Heart right ventricle (tissue), 16 donors: Measurements from ENCODE around the gene HOXA3. TPM values are rescaled to one million over a fixed set of nuclear protein-coding genes. Genes with fewer than 3 reads are reported as not detected.

Source experiments
- ATAC-seq, 8 donors: fragments of 200-7000 bp; cut with Tn5 transposase; one replicate each; pipeline ENCODE4 v1.9.1; 2020; ENCODE audit warnings: mild to moderate bottlenecking in 8 of 8, moderate library complexity in 8 of 8, moderate number of reproducible peaks in 1 of 8
- DNase-seq, 2 donors: peaks; one replicate each; pipeline ENCODE4 v3.0.0-alpha.2; 2020
- H3K27ac ChIP-seq, 10 donors: fragments of 200-600 bp; sonication (generic) in 2 of 10; one replicate each; pipeline versions ENCODE4 v1.5.0 to v1.8.0; 2020 to 2022; ENCODE audit warnings: mild to moderate bottlenecking in 3 of 10
- H3K27me3 ChIP-seq, 7 donors: fragments of 200-600 bp; one replicate each; pipeline ENCODE4 v1.8.0; 2021 to 2022; ENCODE audit warnings: mild to moderate bottlenecking in 2 of 7
- H3K36me3 ChIP-seq, 9 donors: fragments of 200-600 bp; sonication (generic) in 1 of 9; one replicate each; pipeline versions ENCODE4 v1.5.0 to v1.8.0; 2020 to 2022; ENCODE audit warnings: mild to moderate bottlenecking in 2 of 9
- H3K4me1 ChIP-seq, 9 donors: fragments of 200-600 bp; sonication (generic) in 1 of 9; one replicate each; pipeline versions ENCODE4 v1.5.0 to v1.8.0; 2020 to 2022; ENCODE audit warnings: mild to moderate bottlenecking in 4 of 9
- H3K4me3 ChIP-seq, 10 donors: fragments of 200-600 bp; sonication (generic) in 2 of 10; one replicate each; pipeline versions ENCODE4 v1.5.0 to v1.8.0; 2020 to 2022; ENCODE audit warnings: mild to moderate bottlenecking in 7 of 10, moderate library complexity in 2 of 10
- H3K9me3 ChIP-seq, 11 donors: fragments of 200-600 bp in 10 of 11; sonication (generic) in 2 of 11; one replicate each; pipeline versions ENCODE4 v1.5.0 to v1.8.0; 2013 to 2022; ENCODE audit warnings: mild to moderate bottlenecking in 2 of 11, control low read depth in 1 of 11, moderate library complexity in 1 of 11
- CTCF ChIP-seq, 9 donors: fragments of 200-600 bp; sonication (generic) in 2 of 9; IDR thresholded peaks; one replicate each; pipeline versions ENCODE4 v1.5.0 to v1.8.0; 2021 to 2022; ENCODE audit warnings: antibody characterized with exemption in 9 of 9, mild to moderate bottlenecking in 5 of 9, moderate library complexity in 1 of 9
- WGBS, 2 donors: extraction: QIAGEN DNeasy Blood & Tissue Kit; methylation state at CpG; one replicate each; pipeline ENCODE4 v1.1.7; 2013; ENCODE audit warnings: inconsistent platforms in 1 of 2; 5-methylcytosine and 5-hydroxymethylcytosine counted together
- intact Hi-C, 10 donors: fragments of 100-400 bp; cut with DNase I; formaldehyde crosslinking; loops; one replicate each; pipeline versions ENCODE4 v1.11.1 to v1.14.2; 2022
- polyA plus RNA-seq, 2 donors: library from polyadenylated mRNA; stranded (reverse); fragments of 200-250 nt; gene quantifications; one replicate each; pipeline ENCODE4 v1.2.3, GENCODE V29; 2013
- total RNA-seq, 10 donors: library from RNA; stranded (reverse); fragmentation: NEBNext Ultra II Directional in 3 of 10; extraction: Animal tissue kit (Norgen Biotek cat#: 25700) in 3 of 10; gene quantifications; one replicate each; pipeline versions ENCODE4 v1.2.1 to v1.2.4, GENCODE V29; 2021 to 2023
- donor health status: Arrhythmogenic right ventricular cardiomyopathy.
- donor health status: ischemic (EF 13 %, LVEDD 7.1; RV severe dilation, severe dysfunction).
- donor health status: healthy with polysubstance abuse.
- donor health status: DM: no; HTN: yes; CAD: no.
- donor health status: DM: no; HTN: no; CAD: no.
- donor health status: ischemic (EF 25% LVEDD 6.9; RV normal size, moderate dysfunction).
- donor health status: ischemic (EF 25% LVEDD 5.7; RV mildly dilated, moderate dysfunction).
- donor health status: healthy.
- donor health status: DM: yes; HTN: yes; CAD: no.
- donor health status: Ischemic cardiomyopathy.
- donor health status: ischemic (EF 35%, LVEDD 5.7; RV mildly dilated, moderate dysfunction).
- donor health status: nonischemic (EF 11% LVEDD 7.7; RV severe dilation, severe dysfunction).
- donor health status: DM: yes; HTN: yes; CAD: no.
- donor health status: PGD.
- donor health status: ischemic (EF 29% LVEDD 5.4; RV normal size, mild dysfunction).
- donor health status: nonischemic (EF 23%, LVEDD 6.1; RV moderate dilation, normal function).

HOXA3 gene
- total and polyA plus RNA-seq, 12 donors = 0.11 to 1.5 (median 0.24) TPM; not detected in 2

DNA sequence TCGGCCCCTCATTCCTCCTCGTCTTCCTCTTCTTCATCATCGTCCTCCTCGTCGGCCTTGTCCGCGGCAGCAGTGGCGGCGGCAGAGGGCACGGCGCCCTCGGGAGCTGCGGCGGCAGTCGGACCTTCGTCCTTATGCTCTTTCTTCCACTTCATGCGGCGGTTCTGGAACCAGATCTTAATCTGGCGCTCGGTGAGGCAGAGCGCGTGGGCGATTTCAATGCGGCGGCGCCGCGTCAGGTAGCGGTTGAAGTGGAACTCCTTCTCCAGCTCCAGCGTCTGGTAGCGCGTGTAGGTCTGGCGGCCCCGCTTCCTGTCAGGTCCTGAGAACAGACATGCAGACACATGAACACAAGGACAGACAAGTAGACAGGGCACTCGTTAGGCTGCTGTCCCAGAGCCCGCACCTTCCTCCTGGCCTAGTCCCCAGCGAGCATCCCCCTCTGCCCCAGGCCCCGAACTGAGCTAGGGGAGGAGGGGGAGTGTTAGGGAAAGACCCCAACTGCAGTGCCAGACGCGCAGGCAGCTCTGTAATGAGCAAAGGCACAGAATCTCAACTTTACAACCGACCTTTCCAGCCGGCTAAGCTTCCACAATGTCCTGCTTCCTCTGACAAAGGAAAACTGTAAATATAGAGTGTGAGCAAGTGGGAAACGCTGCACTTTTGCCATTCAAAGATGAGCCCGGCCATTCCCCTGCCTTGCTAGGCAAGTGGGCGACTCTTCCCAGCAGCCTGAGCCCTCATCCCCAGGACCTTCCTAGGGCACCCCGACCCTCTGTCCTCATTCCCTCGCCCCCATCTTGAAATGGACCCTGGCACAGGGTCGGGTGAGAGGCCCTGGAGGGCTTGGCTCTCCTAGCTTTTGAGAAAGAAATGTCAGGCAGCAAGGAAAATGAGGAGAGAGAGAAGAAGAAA, 2.8 kb upstream of the HOXA3 start:
- TF ChIP-seq CTCF (IDR thresholded peaks at IDR 0.05) = no peak
- Histone ChIP-seq H3K27me3 (peaks cover 74 to 100% (median 100%) of the 10 kb centered on the region in 7 donors), H3K4me1 (peaks cover 0 to 78% (median 30%) of the 10 kb centered on the region in 9 donors), H3K4me3 (peak overlapping the region in 2 of 10 donors; percentile 18 to 28), H3K9me3 (no peaks in the 10 kb centered on the region), H3K36me3 (peaks cover 0 to 8% (median 0%) of the 10 kb centered on the region in 9 donors), H3K27ac (no peak overlapping the region)
- 5 to 7% methylated on average over 48 of the region's 48 CpGs for WGBS, 2 donors
- no peak for ATAC-seq
- no peak for DNase-seq
- intact Hi-C loops = loop anchor here in 5 of 10 donors (5.0 to 10.0 kb wide), 5 partner anchors 300 to 1300 kb away; no protein-coding TSS in a partner anchor

DNA sequence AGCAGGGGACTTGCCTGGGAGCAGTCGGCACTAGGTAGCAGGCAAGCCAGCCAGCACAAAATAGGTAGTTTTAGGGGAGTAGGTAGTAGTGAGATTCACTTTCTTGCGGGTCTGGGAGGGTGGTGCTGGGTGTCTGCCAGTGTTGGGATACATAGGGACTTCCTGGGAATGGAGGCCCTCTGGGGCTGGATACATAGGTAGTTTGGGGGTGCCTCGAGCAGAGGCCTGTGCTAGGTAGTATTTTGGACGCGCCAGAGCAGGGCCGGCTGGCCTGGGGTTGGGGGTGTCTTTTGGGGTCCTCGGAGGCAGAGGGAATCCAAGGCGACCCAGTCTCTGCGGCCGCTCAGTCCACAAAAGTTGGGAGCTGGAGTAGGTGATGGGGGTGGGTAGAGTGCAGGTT, 2.0 kb upstream of the HOXA3 start:
- H3K27me3 ChIP-seq = peaks cover 72 to 100% (median 100%) of the 10 kb centered on the region in 7 donors
- no peak for DNase-seq

DNA sequence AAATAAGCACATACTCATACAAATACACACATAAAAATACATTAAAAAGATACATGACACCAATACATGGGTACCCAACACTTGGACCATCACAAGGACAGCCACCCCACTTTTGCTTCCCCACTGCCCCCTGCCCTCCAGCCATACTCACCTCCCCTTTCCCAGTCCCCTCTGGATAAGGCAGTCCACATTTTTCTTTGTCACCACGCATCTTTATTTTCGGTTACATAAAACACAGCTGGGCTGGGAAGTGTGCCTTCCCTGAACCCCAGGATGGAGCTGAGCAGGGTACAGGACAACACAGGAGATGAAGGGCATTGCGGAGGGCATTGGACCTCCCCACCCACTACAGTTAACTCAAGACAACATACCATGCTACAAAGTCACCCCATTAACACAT, 1.1 kb upstream of the HOXA3 start:
- no peaks in the 10 kb centered on the region for H3K9me3 ChIP-seq
- H3K4me1 ChIP-seq = peaks cover 0 to 66% (median 27%) of the 10 kb centered on the region in 9 donors
- no peak overlapping the region for H3K4me3 ChIP-seq
- ATAC-seq = no peak
- peaks cover 71 to 100% (median 100%) of the 10 kb centered on the region in 7 donors for H3K27me3 ChIP-seq
- peaks cover 0 to 8% (median 0%) of the 10 kb centered on the region in 9 donors for H3K36me3 ChIP-seq
- DNase-seq = no peak
- WGBS, 2 donors = 28 to 31% methylated on average over 3 of the region's 3 CpGs
- intact Hi-C loops = loop anchor here in 4 of 10 donors (10.0 kb wide), 4 partner anchors 299 to 1299 kb away; no protein-coding TSS in a partner anchor
- no peak for TF ChIP-seq CTCF (IDR thresholded peaks at IDR 0.05)
- H3K27ac ChIP-seq = no peak overlapping the region

More for the DNA sequence above, 2.0 kb upstream of the HOXA3 start:
- no peak for ATAC-seq
- intact Hi-C loops = loop anchor here in 4 of 10 donors (10.0 kb wide), 4 partner anchors 300 to 1300 kb away; no protein-coding TSS in a partner anchor
- Histone ChIP-seq H3K4me3 (peak overlapping the region in 1 of 10 donors; percentile 28), H3K27ac (no peak overlapping the region), H3K4me1 (peaks cover 0 to 70% (median 27%) of the 10 kb centered on the region in 9 donors), H3K9me3 (no peaks in the 10 kb centered on the region), H3K36me3 (peaks cover 0 to 8% (median 0%) of the 10 kb centered on the region in 9 donors)
- TF ChIP-seq CTCF (IDR thresholded peaks at IDR 0.05) = no peak
- 10 to 23% methylated on average over 10 of the region's 10 CpGs for WGBS, 2 donors

GRCh38 chr7:27152816-27153442, 546 bp upstream of the HOXA3 start:
- 5 to 10% methylated on average over 22 of the region's 22 CpGs for WGBS, 2 donors
- H3K4me1 ChIP-seq = peaks cover 0 to 68% (median 32%) of the 10 kb centered on the region in 9 donors
- peaks cover 74 to 100% (median 100%) of the 10 kb centered on the region in 7 donors for H3K27me3 ChIP-seq
- DNase-seq (no peak), ATAC-seq (no peak)
- H3K36me3 ChIP-seq = peaks cover 0 to 8% (median 0%) of the 10 kb centered on the region in 9 donors
- H3K4me3 ChIP-seq = peak overlapping the region in 1 of 10 donors; percentile 20
- intact Hi-C loops = loop anchor here in 4 of 10 donors (10.0 kb wide), 4 partner anchors 298 to 1298 kb away; no protein-coding TSS in a partner anchor
- no peak overlapping the region for H3K27ac ChIP-seq
- H3K9me3 ChIP-seq = no peaks in the 10 kb centered on the region
- no peak for TF ChIP-seq CTCF (IDR thresholded peaks at IDR 0.05)
